ENCODE data around the gene KBTBD13.
A peak's percentile ranks its signal among the peaks of the same experiment; 100 is the strongest.
"Not testable (repeated sequence)": the region's sequence is repeated elsewhere in the genome, so short reads cannot be mapped to it uniquely, and the experiment has no call there.

The KBTBD13 gene

DNA sequence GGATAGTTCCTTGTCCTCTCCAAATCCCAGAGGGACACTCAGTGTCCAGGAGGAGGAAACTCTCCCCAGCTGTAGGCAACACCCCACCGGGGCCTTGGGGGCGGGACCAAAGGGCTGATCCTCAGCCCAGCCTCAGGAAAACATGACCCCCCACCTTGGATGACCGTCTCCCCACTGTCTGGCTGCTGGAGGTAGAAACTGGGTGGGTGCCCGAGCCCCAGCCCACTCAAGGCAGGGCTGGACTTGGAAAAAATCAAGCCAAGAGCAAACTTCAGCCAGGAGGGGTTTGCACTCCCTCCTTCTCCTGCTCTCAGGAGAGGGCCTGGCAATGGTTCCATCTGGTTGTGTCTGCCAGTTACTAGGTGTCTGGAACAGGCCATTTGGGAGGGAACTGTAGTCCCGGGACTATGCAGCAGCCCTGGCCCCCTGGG lies 5.2 kb upstream of the KBTBD13 start:
- no peak overlapping the region for H3K27ac ChIP-seq

DNA sequence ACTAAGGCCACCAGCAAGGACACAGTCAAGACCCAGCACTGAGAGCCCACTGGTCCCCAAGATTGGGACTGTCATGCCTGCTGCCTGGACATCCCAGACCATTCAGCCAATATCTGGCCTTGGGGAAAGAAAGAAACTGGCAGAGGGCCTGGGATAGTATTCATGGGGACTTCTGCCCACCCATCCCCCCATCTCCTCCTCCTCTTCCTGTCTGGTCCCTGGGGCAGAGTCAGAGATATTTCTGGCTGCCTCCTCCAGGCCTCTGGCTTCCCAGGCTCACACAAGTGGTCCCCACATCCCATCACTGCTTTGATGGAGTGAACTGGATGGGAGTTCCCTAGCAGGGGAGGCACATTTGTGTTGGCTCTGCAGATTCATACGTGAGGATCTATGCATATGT lies 4.5 kb upstream of the KBTBD13 start:
- TF ChIP-seq, protein P1, sequence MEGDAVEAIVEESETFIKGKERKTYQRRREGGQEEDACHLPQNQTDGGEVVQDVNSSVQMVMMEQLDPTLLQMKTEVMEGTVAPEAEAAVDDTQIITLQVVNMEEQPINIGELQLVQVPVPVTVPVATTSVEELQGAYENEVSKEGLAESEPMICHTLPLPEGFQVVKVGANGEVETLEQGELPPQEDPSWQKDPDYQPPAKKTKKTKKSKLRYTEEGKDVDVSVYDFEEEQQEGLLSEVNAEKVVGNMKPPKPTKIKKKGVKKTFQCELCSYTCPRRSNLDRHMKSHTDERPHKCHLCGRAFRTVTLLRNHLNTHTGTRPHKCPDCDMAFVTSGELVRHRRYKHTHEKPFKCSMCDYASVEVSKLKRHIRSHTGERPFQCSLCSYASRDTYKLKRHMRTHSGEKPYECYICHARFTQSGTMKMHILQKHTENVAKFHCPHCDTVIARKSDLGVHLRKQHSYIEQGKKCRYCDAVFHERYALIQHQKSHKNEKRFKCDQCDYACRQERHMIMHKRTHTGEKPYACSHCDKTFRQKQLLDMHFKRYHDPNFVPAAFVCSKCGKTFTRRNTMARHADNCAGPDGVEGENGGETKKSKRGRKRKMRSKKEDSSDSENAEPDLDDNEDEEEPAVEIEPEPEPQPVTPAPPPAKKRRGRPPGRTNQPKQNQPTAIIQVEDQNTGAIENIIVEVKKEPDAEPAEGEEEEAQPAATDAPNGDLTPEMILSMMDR (conservative IDR thresholded peaks at IDR 0.05): no peak

More for the DNA sequence above, 5.2 kb upstream of the KBTBD13 start:
- TF ChIP-seq, protein P1 (conservative IDR thresholded peaks at IDR 0.05): no peak

DNA sequence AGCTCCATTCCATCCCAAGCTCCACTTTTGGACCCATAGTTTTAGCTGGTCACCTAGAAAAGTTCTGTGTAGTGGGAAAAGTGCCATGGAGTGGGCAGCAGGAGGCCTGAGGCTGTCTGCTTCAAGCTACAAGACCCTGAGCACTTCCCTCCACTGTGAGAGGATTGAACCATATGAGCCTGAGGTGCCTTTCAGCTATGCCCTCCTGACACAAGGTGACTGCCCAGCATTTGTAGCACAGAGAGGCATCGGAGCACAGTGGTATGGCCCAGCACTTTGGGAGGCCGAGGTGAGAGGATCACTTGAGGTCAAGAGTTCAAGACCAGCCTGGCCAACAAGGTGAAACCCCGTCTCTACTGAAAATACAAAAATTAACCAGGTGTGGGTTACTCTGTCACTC lies 3.9 kb upstream of the KBTBD13 start:
- no peak overlapping the region for H3K27ac ChIP-seq
- TF ChIP-seq, protein P1 (conservative IDR thresholded peaks at IDR 0.05): no peak

More for the DNA sequence above, 4.5 kb upstream of the KBTBD13 start:
- H3K27ac ChIP-seq: no peak overlapping the region

DNA sequence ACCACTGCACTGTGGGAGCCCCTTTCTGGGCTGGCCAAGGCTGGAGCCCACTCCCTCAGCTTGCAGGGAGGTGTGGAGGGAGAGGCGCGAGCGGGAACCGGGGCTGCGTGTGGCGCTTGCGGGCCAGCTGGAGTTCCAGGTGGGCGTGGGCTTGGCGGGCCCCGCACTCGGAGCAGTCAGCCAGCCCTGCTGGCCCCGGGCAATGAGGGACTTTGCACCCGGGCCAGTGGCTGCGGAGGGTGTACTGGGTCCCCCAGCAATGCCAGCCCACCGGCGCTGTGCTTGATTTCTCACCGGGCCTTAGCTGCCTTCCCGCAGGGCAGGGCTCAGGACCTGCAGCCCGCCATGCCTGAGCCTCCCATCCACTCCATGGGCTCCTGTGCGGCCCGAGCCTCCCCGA lies 1.6 kb upstream of the KBTBD13 start:
- not testable (repeated sequence) for H3K27ac ChIP-seq

DNA sequence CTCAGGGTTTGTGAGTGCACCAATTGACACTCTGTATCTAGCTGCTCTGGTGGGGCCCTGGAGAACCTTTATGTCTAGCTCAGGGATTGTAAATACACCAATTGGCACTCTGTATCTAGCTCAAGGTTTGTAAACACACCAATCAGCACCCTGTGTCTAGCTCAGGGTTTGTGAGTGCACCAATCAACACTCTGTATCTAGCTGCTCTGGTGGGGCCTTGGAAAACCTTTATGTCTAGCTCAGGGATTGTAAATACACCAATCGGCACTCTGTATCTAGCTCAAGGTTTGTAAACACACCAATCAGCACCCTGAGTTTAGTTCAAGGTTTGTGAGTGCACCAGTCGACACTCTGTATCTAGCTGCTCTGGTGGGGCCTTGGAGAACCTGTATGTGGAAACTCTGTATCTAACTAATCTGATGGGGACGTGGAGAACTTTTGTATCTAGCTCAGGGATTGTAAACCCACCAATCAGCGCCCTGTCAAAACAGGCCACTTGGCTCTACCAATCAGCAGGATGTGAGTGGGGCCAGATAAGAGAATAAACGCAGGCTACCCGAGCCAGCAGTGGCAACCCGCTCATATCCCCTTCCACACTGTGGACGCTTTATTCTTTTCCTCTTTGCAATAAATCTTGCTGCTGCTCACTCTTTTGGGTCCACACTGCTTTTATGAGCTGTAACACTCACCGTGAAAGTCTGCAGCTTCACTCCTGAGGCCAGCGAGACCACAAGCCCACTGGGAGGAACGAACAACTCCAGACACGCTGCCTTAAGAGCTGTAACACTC lies 745 bp upstream of the KBTBD13 start:
- H3K27ac ChIP-seq: not testable (repeated sequence)

DNA sequence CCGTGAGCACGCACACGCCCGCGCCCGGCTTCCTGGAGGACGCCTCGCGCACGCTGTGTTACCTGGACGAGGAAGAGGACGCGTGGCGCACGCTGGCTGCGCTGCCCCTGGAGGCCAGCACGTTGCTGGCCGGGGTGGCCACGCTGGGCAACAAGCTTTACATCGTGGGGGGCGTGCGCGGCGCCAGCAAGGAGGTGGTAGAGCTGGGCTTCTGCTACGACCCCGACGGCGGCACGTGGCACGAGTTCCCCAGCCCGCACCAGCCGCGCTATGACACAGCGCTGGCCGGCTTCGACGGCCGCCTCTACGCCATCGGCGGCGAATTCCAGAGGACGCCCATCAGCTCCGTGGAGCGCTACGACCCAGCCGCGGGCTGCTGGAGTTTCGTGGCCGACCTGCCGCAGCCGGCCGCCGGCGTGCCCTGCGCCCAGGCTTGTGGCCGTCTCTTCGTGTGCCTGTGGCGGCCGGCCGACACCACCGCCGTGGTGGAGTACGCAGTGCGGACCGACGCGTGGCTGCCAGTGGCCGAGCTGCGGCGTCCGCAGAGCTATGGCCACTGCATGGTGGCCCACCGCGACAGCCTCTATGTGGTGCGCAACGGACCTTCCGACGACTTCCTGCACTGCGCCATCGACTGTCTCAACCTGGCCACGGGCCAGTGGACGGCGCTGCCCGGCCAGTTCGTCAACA lies 890 bp downstream of the KBTBD13 start:
- TF ChIP-seq, protein P1 (conservative IDR thresholded peaks at IDR 0.05): no peak

DNA sequence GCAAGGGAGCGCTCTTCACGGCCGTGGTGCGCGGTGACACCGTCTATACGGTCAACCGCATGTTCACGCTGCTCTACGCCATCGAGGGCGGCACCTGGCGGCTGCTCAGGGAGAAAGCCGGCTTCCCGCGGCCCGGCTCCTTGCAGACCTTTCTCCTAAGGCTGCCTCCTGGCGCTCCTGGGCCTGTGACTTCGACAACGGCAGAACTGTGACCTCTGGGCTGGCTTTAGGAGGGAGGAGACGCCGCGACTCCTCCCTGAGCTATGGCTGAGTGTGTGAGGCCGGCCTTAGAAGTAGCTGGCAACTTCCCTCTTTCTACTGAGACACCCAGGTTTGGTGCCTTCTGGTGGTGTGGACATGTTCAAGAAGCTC lies 1.4 kb downstream of the KBTBD13 start:
- no peak overlapping the region for H3K27ac ChIP-seq
- TF ChIP-seq, protein P1 (conservative IDR thresholded peaks at IDR 0.05): peak; percentile 78

More for the DNA sequence above, 890 bp downstream of the KBTBD13 start:
- H3K27ac ChIP-seq: no peak overlapping the region

DNA sequence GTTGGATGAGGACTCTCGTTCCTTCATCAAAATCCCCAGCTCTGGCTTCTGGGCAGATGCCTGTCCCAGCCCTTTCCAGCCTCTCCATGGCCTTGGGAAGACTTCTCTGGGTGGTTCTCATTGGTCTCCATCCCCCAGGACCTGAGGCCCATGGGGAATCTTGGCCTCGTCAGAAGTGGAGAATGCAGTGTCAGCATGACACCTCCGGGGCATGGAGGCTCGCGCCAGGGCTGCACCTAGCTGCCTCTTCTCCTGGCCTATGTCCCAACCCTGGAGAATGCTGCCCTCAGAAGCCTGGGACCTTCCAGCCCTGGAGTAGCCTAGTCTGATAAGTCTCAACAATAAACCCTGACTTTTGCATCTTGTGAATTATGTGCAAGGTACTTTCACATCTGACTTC lies 3.0 kb downstream of the KBTBD13 start:
- H3K27ac ChIP-seq: no peak overlapping the region
- TF ChIP-seq, protein P1 (conservative IDR thresholded peaks at IDR 0.05): no peak

Measured in VCaP (cell line).